DMS79 (cell line): ENCODE measurements around the gene LRCOL1.
A peak's percentile ranks its signal among the peaks of the same experiment; 100 is the strongest.

Experiments used
- DNase-seq: peaks from one replicate; lab custom pipeline; 2025; lab: John Stamatoyannopoulos, UW

Gene LRCOL1

DNA sequence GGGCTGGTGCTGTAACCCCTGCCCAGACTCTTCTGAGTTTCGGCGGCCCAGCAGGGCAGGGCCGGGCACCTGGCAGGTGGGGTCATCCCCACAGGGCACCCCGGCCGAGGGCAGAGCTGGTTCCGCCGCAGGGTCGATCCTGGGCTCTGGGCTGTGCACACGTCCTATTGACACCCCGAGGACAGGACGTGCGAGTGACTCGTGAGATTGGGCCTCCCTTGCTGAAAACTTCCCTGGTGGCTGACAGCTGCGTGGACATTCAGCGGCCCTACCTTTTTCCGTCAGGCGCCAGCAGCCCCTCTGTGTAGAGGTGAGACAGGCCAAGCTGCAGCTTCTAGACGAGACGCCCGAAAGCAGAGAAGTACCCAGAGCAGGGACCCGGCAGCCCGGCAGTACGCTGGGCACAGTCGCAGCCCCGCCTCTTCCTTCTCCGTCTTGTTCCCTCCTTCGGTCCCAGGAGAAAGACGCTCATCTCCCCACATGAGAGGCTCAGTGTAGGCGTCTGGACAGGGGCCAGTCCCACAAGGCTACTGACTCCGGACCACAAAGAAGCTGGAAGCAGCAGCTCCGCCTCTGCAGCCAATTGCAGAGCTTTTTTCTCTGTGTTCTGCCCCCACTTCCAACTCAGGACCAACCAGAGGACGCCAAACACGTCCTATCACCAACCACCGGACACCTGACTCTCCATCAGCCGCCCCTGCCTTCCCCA lies at the start of gene LRCOL1:
LRCOL1 (minus strand) TSS at position 532 of the 709 bp plus-strand sequence. CDS start 4,331 bp downstream, outside the sequence.
- peak; percentile 88 for DNase-seq

GRCh38 chr12:132660052-132660451 lies 49.7 kb upstream of the LRCOL1 start:
- no peak for DNase-seq

- DNase-seq = no peak
Measured at GRCh38 chr12:132659146-132659545, 48.8 kb upstream of the LRCOL1 start.

- no peak for DNase-seq
Measured at GRCh38 chr12:132658149-132658894, 47.9 kb upstream of the LRCOL1 start.

GRCh38 chr12:132657004-132657727 lies 46.8 kb upstream of the LRCOL1 start:
- no peak for DNase-seq

- DNase-seq = no peak
Measured at GRCh38 chr12:132653567-132654290, 43.3 kb upstream of the LRCOL1 start.

DNA sequence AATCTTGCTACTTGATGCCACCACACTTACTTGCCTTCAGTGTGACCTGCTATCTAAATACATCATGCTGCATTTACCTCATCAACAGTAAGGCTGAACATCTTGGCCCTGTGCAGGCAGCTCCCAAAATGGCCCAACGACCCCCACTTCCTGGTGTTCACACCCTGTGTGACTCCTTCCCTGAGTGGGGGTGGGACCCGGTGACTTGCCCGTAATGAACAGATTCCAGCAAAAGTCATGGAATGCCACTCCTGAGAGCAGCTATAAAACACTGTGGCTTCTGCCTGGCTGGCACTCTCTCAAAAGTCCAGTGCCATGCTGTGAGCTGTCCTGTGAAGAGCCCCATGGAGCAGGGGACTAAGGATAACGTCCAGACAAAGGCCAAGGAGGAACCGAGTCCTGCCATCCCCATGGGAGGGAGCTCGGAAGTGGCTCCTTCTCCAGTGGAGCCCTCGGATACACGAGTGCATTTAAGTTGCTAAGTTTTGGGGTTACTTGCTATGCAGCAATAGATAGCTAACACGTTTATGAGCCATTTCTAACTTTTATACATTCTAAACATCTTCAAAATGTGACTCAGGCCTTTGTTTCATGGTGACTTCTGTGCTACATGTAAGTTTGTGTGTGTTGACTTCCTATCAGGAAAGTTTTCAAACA lies 41.2 kb upstream of the LRCOL1 start:
- DNase-seq = no peak

GRCh38 chr12:132649226-132649945 lies 39.0 kb upstream of the LRCOL1 start:
- no peak for DNase-seq

GRCh38 chr12:132648616-132649225 lies 38.3 kb upstream of the LRCOL1 start:
- DNase-seq = no peak

- DNase-seq = no peak
Measured at GRCh38 chr12:132647858-132648257, 37.5 kb upstream of the LRCOL1 start.

DNA sequence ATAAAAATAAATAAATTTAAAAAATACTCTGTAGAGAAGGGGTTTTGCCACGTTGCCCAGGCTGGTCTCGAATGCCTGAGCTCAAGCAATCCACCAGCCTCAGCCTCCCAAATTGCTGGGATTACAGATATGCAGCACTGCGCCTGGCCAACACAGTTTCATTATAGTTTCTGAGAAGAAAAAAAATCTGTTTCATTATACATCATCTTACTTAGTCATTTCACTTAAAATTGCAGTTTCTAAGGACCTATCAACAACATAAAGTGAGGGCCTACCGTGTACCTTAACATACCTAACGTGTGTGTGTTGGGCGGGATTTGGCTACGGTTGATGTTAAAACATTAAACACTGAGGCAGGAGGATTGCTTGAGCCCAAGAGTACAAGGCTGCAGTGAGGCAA lies 36.5 kb upstream of the LRCOL1 start:
- no peak for DNase-seq

- no peak for DNase-seq
Measured at GRCh38 chr12:132642846-132643835, 32.8 kb upstream of the LRCOL1 start.

DNA sequence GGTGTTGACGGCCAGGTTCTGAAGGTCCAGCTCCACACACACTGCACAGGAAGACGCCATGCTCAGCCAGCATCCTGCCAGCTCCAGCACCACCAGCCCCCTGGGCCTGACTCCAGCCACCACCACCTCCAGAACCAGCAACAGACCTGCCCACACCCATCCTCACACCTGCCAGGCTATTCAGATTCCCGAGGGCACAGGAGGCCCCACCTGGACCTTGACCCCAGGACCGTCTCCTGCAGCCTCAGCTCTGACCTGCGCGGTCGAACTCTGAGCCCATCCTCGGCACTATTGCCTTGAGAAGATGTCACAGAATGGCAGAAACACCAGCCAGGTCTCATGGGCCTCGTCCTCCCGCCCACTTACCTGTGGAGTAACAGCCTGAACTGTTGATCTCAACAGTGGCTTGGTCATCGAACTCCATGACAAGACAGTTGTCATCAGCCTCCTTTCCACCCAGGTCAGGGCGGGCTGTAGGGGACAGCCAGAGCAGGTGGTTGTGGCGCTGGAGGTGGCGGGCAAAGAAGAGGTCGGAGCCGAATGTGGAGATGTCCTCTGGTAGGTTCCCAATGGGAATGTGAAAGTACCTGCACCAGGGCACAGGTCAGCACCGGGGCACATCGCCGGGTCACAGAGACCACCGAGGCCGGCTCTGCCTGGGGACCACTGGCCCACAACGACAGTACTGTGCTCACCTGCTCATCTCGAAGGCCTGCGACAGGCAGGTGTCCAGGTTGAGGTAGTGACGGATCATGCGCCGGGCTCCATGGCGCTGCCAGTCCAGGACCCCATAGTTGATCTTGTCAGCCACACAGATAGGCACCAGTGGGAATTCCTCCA lies 31.6 kb upstream of the LRCOL1 start:
- no peak for DNase-seq

DNA sequence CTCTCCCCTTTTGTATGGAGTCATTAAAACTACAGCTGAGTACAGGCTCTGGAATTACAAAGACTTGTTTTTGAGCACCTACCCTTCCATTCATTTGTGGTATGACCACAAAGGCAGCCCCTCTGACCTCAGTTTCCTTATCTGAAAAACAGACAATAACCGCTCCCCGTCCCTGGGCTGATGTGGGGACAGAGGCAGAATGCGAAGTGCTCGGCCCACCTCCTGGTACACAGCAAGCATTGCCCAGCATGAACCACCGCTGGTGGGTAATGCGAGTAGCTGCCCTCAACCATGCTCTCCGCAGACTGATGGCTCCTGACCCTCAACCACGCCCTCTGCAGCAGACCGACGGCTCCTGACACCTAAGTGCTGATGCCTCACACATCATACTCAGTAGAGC lies 30.6 kb upstream of the LRCOL1 start:
- DNase-seq = no peak

DNA sequence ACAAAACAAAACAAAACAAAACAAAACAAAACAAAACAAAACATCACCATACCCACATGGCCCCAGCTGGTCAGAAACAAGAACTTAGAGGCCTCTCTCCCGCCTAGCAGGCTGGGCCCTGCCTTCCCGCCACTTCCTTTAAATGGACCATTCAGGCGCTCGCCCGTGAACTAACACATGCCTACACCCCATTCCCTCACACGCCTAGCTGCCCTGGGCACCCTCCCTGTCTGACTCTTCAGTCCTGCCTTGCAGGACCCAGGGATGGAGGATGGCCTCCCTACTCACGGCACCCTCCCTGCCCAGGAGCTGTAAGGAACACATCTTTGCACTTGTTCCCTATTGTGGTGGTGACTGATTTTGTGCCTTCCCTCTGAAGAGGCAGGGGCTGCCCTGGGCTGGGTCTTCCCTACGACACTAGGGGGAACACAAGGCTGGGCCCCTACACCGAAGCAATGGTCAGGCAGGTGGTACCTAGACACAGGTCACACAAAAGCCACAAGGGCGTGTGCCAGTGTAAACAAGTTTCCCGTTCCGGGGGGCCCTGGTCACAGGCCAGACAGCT lies 29.7 kb upstream of the LRCOL1 start:
- no peak for DNase-seq

DNA sequence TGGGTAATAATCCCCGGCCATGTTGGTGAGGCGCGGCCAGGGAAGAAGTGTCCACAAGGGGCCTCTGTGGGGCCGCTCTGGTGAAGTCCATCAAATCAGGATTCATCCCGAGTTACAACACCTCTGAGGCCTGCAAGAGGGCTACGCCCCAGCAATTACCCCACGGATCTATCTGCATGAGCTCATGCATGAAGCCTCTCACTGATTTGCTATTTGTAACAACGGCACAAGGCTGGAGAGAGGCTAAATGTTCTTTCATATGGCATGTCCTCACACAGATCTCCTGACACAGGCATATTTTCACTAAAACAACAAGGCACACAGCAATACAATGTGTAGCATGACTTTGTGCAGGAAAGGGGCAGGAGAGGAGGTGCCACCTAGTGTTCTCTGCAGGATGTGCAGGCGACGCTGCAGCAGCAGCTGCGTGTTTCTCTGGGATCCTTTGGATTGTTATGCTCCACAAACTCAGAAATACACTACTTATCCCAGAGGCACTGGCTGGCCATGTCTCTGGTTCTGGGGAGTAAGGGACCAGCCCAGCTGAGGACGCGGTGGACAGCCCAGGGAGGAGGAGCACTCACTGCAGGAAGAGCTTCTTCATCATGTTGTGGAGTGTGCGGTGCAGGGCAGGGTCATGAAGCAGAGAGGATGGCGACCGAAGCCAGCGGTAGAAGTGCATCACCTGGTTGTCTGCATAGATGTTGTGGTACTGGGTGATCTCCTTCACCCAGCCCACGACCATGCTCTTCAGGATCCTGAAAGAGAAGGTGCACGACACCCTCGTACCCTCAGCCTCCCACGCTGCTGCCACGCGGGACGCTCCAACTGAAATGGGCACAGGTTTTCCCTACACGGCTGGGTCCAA lies 28.4 kb upstream of the LRCOL1 start:
- no peak for DNase-seq

- DNase-seq = no peak
Measured at GRCh38 chr12:132637811-132638210, 27.4 kb upstream of the LRCOL1 start.
